A673 (cell line): ENCODE results near the gene IMPACT.

Experiments
- EZH2 ChIP-seq: fragments of 200-600 bp; sonication (generic); IDR thresholded peaks from 2 replicates; pipeline ENCODE4 v1.6.1; 2017; ENCODE audit warnings: borderline replicate concordance, low read depth, mild to moderate bottlenecking, mixed read lengths, antibody characterized with exemption, low read length; ENCODE audit not compliant: poor library complexity, severe bottlenecking
- TF ChIP-seq, protein P1 (sequence below): fragments of 300-800, 200-600 bp; sonication (generic); conservative IDR thresholded peaks from 2 replicates; pipeline ENCODE4 v1.5.1; 2017; ENCODE audit warnings: low read depth, mild to moderate bottlenecking, antibody characterized with exemption, low read length, moderate library complexity, mixed read lengths

GRCh38 chr18:24443870-24444269, 17.4 kb downstream of the IMPACT start:
- TF ChIP-seq, protein P1, sequence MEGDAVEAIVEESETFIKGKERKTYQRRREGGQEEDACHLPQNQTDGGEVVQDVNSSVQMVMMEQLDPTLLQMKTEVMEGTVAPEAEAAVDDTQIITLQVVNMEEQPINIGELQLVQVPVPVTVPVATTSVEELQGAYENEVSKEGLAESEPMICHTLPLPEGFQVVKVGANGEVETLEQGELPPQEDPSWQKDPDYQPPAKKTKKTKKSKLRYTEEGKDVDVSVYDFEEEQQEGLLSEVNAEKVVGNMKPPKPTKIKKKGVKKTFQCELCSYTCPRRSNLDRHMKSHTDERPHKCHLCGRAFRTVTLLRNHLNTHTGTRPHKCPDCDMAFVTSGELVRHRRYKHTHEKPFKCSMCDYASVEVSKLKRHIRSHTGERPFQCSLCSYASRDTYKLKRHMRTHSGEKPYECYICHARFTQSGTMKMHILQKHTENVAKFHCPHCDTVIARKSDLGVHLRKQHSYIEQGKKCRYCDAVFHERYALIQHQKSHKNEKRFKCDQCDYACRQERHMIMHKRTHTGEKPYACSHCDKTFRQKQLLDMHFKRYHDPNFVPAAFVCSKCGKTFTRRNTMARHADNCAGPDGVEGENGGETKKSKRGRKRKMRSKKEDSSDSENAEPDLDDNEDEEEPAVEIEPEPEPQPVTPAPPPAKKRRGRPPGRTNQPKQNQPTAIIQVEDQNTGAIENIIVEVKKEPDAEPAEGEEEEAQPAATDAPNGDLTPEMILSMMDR, result no peak
- TF ChIP-seq EZH2, result no peak
